Stimulated activated CD4-positive, alpha-beta T cell treated with anti-CD3 and anti-CD28 coated beads, Interleukin-4, amount 100 ng/mL, for 1 hour (primary cell): ENCODE results near the gene NOPCHAP1.
"Not testable (repeated sequence)": the region's sequence is repeated elsewhere in the genome, so short reads cannot be mapped to it uniquely, and the experiment has no call there.

ENCODE experiments used
- DNase-seq: peaks from one replicate; pipeline ENCODE4 v3.0.0-alpha.2; 2020

NOPCHAP1 gene, protein sequence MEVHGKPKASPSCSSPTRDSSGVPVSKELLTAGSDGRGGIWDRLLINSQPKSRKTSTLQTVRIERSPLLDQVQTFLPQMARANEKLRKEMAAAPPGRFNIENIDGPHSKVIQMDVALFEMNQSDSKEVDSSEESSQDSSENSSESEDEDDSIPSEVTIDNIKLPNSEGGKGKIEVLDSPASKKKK

DNA sequence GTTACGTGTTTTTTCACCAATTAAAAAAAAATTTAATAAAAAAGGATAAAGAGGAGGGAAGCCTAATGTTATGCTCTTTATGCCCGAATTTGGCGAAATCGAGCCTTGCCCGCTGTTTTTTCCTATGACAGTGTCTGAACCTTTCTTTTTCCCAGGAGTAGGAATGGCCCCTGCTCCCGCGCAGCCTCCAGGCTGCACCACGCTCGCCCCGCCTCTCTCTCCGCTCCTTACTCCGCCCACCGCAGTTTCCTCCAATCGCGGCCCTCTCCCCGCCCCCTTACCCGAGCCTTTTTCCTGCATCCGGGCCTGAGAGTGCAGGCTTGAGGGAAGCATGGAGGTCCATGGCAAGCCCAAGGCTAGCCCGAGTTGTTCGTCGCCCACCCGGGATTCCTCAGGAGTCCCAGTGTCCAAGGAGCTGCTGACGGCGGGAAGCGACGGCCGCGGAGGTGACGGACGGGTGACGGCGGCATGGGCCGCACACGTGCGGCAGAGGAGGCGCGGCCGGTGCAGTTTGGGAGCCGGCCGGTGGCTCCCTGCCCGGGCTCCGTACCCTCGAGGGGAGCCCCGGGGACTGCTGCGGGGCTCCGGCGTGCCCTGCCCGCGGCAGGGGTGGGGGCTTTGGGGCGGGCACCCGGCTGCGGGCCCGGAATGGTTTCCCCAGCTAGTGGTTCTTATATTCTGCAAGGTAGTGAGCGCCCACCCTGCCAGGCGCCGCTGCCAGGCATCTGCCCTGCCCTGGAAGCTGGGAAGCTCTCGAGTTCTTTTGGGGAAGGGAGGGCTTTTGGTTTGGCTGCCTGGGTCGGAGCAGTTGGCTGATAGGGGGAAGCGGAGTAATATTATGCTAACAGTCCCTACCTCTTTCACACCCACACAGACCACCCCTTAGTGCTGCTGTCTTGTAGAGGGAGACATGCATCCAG, at the start of gene NOPCHAP1:
NOPCHAP1 (plus strand) TSS at position 295 of the 920 bp plus-strand sequence; CDS start at position 332, 37 bp downstream.
- peak; percentile 86 for DNase-seq

DNA sequence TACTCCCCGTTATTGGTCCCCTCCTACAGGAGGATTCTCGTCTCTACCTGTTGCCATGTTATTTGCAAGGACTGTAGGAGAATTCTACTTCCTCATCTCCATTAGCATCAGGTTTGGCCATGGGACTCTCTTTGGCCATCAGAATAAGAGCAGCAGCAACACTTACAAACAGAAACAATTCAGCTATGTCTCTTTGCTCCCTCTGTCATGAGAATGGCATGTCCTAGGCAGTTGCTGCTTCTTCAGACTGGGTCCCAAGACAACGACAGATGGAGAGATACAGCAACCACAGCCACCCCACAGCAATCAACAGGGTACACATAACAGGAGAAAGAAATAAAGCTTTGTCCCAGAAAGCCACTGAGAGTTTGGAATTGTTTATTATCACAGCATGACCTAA, 47.7 kb upstream of the NOPCHAP1 start:
- no peak for DNase-seq

DNA sequence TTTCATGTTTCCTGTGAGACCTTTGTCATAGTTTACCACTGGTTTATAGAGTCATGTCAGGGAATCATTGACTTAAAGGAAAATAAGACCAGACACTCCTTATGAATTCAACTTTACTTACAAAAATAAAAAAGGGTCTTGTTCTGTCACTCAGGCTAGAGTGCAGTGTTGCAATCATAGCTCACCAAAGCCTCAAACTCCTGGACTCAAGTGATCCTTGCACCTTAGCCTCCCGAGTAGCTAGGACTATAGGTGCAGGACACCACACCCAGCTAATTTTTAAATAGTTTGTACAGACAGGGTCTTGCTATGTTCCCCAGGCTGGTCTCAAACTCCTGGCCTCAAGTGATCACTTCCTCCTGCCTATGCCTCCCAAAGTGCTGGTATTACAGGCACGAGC, 47.0 kb upstream of the NOPCHAP1 start:
- DNase-seq: no peak

DNA sequence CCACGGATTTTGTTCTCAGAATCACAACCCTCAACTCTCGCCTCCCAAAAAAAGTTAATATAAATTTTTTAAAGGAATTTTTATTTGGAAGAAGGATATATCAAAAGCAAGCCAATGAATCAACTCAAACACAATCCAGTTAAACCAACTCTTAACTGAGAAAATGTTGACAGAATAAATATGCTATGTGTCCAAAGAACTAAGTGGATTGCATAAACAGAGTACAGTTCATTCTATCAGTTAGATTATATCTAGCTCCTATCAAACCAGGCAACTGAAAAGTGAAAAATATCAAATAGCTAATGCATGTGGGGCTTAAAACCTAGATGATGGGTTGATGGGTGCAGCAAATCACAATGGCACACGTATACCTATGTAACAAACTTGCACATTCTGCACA, 44.7 kb upstream of the NOPCHAP1 start:
- DNase-seq: no peak

DNA sequence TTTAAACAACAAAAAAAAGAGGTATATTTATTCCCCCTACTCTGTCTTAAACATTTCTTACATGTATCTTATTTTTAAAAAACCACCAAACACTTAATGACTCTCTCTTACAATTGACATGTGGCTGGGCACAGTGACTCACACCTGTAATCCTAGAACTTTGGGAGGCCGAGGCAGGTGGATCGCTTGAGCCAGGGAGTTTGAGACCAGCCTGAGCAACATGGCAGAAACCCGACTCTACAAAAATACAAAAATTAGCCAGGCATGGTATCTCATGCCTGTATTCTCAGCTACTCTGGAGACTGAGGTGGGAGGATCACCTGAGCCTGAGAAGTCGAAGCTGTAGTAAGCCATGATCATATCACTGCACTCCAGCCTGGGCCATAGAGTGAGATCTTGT, 44.0 kb upstream of the NOPCHAP1 start:
- DNase-seq: no peak

DNA sequence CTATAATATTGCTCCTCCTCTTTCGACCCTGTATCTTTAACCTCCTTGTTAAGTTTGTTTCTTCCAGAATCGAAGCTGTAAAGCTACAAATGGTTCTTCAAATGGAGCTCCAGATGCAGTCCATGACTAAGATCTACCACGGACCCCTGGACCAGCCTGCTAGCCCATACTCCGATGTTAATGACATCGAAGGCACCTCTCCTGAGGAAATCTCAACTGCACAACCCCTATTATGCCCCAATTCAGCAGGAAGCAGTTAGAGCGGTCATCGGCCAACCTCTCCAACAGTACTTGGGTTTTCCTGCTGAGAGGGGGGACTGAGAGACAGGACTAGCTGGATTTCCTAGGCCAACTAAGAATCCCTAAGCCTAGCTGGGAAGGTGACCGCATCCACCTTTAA, 42.7 kb upstream of the NOPCHAP1 start:
- DNase-seq: not testable (repeated sequence)

DNA sequence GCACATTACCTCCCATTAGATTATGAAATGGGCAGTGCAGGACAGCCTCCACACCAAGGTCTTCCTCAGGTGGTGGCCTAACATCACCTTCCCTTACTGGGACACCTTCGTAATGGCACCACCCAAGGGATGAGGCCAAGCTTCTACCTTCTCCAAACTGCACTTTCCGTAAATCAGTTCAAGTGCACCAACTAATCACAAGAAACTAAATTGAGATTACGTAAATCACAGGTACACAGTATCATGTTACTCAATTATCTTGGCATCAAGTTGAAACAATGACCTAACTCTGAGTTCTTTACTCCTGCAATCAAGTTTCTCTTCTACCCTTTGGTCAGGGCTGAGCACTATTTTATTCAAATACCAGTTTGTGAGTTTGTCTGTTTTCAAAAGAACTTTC, 41.9 kb upstream of the NOPCHAP1 start:
- DNase-seq: no peak

DNA sequence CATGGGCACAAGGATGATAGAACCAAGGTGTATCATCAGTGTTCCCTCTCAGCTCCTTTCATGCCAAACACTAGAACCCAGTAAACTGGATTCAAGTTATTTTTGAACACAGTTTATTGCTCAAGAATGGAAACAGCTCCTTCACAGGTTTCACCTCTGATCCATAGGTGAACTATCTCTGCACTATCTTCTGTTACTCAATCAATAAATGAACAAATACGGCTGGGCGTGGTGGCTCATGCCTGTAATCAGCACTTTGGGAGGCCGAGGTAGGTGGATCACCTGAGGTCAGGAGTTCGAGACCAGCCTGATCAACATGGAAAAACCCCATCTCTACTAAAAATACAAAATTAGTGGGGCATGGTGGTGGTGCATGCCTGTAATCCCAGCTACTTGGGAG, 37.4 kb upstream of the NOPCHAP1 start:
- DNase-seq: not testable (repeated sequence)

DNA sequence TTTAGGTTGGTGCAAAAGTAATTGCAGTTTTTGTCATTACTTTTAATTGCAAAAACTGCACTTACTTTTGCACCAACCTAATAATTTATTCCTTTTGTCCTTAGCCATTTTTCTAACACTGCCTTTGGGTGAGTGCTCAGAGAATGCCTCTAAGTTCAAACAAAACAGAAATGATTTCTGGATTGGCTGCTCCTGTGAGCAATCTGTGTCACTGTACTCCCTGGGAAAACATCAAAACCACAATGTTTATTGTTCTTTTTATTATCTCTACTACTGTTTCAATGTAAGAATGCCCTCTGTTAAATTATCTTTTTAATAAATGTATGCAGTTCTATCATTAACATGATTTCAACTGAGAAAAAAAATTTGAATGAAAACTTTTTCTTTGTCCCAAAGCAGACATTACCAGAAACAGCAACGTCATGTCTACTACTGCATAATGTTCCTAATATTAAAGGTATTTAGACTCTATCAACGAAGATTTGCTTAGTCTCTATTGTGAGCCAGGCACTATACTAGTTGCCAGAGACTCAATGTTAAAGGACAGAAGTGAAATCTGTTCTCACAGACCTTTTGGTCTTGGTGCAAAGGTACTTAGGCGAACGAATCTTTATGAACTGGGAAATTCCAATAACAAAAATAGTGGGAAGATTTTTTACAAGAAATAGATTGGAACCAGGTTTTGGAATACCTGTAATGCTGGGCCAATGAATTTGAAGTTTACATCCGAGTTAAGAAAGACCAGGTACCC, 34.2 kb upstream of the NOPCHAP1 start:
- DNase-seq: no peak

DNA sequence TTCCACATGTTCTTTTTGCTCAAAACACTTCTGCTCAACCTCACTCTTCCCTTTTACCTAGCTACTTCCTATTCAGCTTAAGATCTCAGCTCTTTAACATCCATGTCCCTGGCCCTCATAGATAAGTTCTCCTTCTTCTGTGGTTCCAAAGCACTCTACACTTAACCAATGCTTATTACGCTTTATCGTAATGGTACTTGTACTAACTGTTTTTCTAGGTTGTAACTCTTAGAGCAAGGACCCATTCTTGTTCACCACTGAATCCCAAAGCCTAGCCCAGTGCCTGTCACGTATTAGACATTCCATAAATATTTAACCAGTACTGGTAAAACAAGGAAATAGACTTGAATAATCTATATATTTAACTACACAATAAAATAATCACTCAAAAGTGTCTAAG, 33.3 kb upstream of the NOPCHAP1 start:
- no peak for DNase-seq

DNA sequence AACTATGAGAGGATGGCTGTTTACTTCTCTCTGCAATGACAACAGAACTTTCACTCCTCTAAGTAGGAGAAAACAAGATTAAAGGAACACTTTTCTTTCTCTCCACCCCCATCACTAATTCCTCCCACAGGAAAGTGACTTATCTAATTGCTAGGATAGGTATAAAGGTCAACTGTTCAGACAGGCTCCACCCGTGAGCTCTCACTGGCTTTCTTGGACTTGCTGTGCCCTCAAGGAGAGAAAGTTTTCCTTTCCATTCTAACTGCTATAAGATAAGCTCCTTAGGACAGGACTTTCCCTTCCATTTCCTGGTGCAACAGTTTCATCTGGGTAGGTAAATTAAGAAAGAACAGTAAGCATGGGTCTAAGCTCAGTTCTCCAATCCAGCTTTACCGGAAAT, 32.8 kb upstream of the NOPCHAP1 start:
- DNase-seq: no peak

DNA sequence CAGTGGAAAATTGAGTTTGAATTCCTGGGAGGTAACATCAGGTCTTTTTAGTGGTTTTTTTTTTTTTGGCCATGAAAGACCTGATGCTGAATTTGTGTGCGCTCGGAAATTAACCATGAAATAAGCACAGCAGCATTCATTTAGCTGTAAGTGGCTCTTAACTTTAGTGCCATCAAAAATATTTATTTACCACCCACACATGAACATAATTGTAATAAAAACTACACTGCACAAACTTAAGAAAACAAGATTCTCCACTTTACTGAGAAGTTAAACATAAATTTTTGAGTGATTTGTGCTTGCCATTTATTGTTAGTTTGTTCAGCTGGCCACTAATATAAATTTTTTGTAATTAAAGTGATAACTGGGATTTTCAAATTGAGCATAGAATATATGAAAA, 30.4 kb upstream of the NOPCHAP1 start:
- DNase-seq: no peak

DNA sequence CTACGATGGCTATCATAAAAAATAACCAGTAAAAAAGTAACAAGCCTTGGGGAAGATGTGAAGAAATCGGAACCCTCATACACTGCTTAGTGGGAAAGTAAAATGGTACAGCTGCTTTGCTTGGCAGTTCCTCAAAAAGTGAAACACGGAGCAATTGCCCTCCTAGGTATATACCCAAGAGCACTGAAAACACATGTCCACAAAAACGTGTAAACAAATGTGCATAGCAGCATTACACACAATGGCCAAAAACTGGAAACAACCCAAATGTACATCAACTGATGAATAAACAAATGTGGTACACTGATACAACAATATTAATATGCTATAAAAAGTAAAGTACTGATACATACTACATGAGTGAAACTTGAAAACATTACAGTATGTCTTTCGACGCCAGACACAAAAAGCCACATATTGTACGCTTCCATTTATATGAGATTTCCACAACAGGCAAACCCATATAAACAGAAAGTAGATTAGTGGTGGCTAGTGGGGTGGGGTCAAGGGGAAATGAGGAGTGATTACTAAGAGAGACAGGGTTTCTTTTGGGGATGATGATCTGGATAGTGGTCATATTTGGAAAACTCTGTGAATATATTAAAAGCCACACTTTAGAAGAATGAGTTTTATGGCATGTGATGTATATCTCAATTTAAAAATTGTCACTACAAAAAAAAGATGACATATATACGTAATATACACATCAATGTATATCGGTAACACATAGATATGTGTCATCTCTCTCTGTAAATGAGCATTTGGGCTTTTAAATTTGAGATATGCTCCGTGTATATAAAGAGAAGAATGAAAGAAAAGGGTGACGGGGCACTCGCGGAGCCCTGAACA, 29.0 kb upstream of the NOPCHAP1 start:
- DNase-seq: no peak

DNA sequence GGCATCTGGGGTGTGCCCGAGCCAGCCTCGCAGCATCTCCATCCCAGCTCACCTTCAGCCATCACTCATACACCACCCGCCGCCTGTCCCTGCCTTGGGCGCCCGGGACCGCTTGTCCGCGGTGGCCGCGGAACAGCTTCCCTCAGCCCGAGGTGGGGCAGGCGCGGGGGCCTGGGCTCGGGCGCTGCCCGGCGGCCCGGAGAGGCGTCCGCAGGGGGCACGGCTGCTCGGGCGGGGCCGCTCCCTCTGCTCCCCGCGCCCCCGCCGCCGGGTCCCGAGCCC, 28.5 kb upstream of the NOPCHAP1 start:
- DNase-seq: peak; percentile 31

DNA sequence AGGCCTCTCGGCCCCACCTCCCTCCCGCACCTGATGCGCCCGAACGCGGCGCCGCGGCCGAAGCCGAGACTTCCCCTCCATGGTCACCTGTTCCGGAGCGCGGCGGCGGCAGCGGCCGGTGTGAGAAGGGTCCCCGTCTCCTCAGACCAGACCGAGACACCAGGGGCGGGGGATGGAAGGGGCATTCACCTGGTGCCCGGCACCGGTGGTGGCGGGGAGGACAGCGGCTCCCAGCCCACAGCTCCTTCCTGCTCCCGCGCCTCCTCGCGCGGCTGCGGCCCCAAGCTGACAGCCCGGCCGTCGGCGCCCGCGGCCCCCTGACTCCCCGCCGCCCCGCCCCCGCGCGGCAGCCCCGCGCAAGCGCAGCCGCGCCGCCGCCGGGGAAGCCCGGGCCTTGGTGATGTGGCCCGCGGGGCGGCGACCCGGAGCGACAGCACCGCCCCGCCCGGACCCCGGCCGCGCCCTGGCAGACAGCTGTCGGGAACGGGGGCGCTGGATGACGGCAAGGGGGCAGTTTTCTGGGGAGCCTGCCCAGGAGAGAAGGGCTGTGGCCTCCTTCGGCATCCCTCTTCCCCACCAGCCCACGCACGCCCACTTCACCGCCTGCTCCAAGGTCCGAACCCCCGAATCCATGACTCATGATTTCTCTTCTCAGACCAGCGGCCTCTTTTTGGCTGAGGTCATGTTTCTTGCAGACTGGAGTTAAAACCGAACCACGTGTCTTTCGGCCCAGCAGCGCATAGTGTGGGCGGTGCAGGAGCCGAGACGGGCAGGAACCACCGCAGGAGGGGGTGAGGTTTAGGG, 27.9 kb upstream of the NOPCHAP1 start, which contains the start of gene SLC41A2:
SLC41A2 (minus strand) TSS at position 290 of the 804 bp plus-strand sequence. CDS start 29,763 bp downstream, outside the sequence.
- peak; percentile 81 for DNase-seq

DNA sequence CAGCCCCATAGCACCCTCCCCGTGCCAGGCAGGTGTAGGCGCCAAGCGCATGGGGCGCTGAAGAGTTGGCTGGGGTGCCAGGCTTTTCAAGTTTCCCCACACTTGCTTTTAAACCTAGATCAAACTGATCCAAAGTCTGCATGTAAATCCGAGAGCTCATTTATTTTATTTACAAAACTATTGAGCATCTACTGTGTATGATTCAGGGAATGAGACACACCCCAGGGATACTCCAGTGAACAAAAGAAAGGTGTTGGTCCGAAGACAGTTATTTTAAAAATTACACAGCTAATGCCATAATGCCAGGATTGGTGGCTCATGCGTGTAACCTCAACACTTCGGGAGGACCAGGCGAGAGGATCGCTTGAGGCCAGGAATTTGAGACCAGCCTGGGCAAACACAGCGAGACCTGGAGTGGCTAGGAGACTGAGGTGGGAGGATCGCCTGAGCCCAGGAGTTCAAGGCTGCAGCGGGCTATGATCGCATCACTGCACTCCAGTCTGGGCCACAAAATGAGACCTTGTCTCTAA, 27.2 kb upstream of the NOPCHAP1 start:
- no peak for DNase-seq

DNA sequence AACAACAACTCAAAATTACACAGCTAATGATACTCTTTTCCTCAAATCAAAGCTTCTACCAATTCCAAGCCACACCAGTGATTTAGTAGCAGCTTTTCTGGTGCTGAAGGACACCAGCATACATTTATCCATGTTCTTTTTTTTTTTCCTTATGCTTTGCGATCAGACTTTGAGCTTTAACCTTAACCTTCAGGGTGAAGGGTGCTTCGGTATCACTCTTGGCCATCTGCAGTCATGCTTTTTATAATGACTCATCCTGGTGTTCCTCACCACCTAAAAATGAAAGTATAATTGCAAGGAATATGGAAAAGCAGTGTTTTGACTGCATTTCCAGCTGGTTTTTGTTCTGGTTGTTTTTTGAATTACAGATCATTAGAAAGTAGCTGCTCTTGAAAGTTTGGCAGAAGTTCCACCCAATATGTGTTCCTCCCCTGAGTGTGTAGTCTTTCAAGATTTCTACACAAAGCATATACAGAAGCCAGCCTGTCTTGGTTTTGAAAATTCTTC, 26.7 kb upstream of the NOPCHAP1 start:
- no peak for DNase-seq

DNA sequence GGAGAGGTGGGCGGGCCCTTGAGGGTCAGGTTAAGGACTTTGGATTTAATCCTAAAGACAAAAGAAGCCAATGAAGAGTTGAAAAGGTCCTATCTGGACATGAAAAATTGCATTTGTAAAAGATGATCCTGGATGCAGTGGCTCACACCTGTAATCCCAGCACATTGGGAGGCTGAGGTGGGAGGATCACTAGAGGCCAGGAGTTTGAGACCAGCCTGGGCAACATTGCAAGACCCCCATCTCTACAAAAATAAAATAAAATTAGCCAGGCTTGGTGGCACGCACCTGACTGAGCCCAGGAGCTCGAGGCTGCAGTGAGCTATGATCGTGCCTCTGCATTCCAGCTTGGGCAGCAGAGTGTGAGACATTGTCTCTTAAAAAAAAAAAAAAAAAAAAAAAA, 25.7 kb upstream of the NOPCHAP1 start:
- DNase-seq: no peak

DNA sequence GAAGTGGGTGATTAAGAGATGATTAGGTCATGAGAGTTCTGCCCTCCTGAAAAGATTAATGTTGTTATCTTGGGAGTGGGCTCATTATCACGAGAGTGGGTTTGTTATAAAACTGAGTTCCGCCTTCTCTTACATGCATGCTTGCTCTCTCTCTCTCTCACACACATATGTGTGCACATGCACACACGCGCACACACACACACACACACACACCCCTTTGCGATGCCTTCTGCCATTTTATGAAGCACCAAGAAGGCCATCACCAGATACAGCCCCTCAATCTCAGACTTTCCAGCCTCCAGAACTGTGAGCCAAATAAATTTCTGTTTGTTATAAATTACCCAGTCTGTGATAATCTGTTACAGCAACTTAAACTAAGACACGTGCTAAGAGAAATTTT, 22.4 kb upstream of the NOPCHAP1 start:
- no peak for DNase-seq

DNA sequence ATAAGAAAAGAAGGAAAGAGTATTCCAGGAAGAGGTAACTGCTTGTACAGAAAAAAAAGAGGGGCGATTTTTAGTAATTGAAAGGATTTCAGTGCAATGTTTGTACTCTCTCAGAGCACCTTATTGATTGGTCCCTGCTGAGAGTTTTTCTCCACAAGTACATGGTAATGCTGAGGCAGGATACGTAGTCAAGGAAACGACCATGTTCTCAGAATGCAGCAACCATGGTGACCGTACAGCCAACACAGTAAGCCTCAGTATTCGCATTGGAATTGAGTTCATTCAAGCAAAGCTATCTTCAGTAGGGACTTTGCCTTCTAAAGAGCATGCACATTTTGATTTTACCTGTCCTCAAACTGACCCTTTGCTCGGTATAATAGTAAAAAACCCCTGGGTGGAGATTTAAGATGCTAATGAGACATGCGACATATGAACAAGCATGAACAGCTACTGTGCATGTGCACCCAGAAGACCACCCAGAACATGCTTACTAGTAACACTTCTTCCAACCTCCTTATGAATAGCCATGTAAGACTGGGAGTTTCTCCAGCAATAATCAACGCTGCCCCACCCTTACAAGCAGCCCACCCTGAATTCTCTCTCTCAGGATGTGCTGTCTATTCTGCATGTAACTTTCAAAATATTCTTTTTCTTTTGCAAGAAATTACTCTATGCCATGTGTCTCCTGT, 21.8 kb upstream of the NOPCHAP1 start:
- DNase-seq: no peak

DNA sequence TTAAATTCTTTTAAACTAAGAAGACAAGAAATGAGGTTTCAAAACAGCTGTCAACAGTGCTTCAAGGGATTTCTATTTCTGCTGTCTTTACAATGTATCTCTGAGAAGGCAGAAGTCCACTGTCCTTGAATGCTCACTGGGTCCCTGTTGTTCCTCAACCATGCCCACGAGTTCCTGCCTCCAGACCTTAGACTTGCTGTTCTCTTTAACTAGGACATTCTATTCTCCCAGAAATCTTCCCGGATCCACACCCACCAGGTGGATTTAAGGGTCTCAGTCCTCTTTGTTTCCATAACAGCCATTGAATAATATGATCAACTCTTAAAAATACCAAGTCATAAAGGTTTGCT, 21.3 kb upstream of the NOPCHAP1 start:
- no peak for DNase-seq
